HepG2 (cell line): ENCODE data around the gene TAF1B. TPM values are rescaled to one million over a fixed set of nuclear protein-coding genes. Genes with fewer than 3 reads are reported as not detected.

ENCODE experiments used
- DMTF1 ChIP-seq: sonication (generic); formaldehyde crosslinking; IDR thresholded peaks from 2 replicates; pipeline ENCODE4 v1.4.0; 2020; ENCODE audit warnings: mild to moderate bottlenecking, missing genetic modification reagents
- ESRRA ChIP-seq: sonication (generic); formaldehyde crosslinking; IDR thresholded peaks from 2 replicates; pipeline ENCODE4 v1.5.1; 2020; ENCODE audit warnings: mild to moderate bottlenecking, low read depth, missing genetic modification reagents
- GPBP1L1 ChIP-seq: sonication (generic); formaldehyde crosslinking; IDR thresholded peaks from 2 replicates; pipeline ENCODE4 v1.5.0; 2020; ENCODE audit warnings: mild to moderate bottlenecking, missing genetic modification reagents
- HDAC2 ChIP-seq: sonication (generic); formaldehyde crosslinking; IDR thresholded peaks from 2 replicates; pipeline ENCODE4 v1.4.0; 2020; ENCODE audit warnings: missing genetic modification reagents
- NFE2 ChIP-seq: sonication (generic); formaldehyde crosslinking; IDR thresholded peaks from 2 replicates; pipeline ENCODE4 v1.4.0; 2020; ENCODE audit warnings: missing genetic modification reagents
- PRDM4 ChIP-seq: sonication (generic); formaldehyde crosslinking; IDR thresholded peaks from 2 replicates; pipeline ENCODE4 v1.9.0; 2021; ENCODE audit warnings: missing genetic modification reagents, borderline replicate concordance
- REXO4 ChIP-seq: sonication (generic); formaldehyde crosslinking; IDR thresholded peaks from 2 replicates; pipeline ENCODE4 v1.8.0; 2022; ENCODE audit warnings: missing genetic modification reagents, mild to moderate bottlenecking, borderline replicate concordance
- SP4 ChIP-seq: sonication (generic); formaldehyde crosslinking; IDR thresholded peaks from 2 replicates; pipeline ENCODE4 v1.8.1; 2023; ENCODE audit warnings: mild to moderate bottlenecking, missing genetic modification reagents
- SP5 ChIP-seq: IDR thresholded peaks from 2 replicates; pipeline ENCODE4 v1.6.1; 2016; ENCODE audit warnings: low read depth, borderline replicate concordance
- ZBTB20 ChIP-seq: sonication (generic); formaldehyde crosslinking; IDR thresholded peaks from 2 replicates; pipeline ENCODE4 v1.8.1; 2023; ENCODE audit warnings: missing genetic modification reagents, low read depth, mild to moderate bottlenecking, borderline replicate concordance
- ZNF121 ChIP-seq: sonication (generic); formaldehyde crosslinking; IDR thresholded peaks from 2 replicates; pipeline ENCODE4 v1.5.0; 2020; ENCODE audit warnings: mild to moderate bottlenecking, missing genetic modification reagents
- ZNF18 ChIP-seq: sonication (generic); formaldehyde crosslinking; IDR thresholded peaks from 2 replicates; pipeline ENCODE4 v1.8.0; 2022; ENCODE audit warnings: mild to moderate bottlenecking, missing genetic modification reagents; ENCODE audit not compliant: insufficient replicate concordance
- ZNF335 ChIP-seq: sonication (generic); formaldehyde crosslinking; IDR thresholded peaks from 2 replicates; pipeline ENCODE4 v1.4.0; 2020; ENCODE audit warnings: missing genetic modification reagents
- ZNF432 ChIP-seq: sonication (generic); formaldehyde crosslinking; IDR thresholded peaks from 2 replicates; pipeline ENCODE4 v1.5.0; 2020; ENCODE audit warnings: missing genetic modification reagents, mild to moderate bottlenecking, borderline replicate concordance
- ZNF614 ChIP-seq: IDR thresholded peaks from 2 replicates; pipeline ENCODE4 v1.6.1; 2018; ENCODE audit warnings: missing biosample characterization, missing genetic modification reagents, inconsistent platforms, borderline replicate concordance
- ZNF780A ChIP-seq: sonication (generic); formaldehyde crosslinking; IDR thresholded peaks from 2 replicates; pipeline ENCODE4 v1.8.0; 2022; ENCODE audit warnings: mild to moderate bottlenecking, missing genetic modification reagents, moderate library complexity
- ZNF792 ChIP-seq: IDR thresholded peaks from 2 replicates; pipeline ENCODE4 v1.6.1; 2016
- ZUFSP ChIP-seq: sonication (generic); formaldehyde crosslinking; IDR thresholded peaks from 2 replicates; pipeline ENCODE4 v1.9.0; 2021; ENCODE audit warnings: missing genetic modification reagents, mild to moderate bottlenecking, borderline replicate concordance
- polyA plus RNA-seq, 8 experiments: library from polyadenylated mRNA; depleted of rRNA in 3 of 8; stranded (reverse) in 7 of 8; unstranded in 1 of 8; fragments of >200 nt; fragmentation: Illumina TruSeq in 4 of 8; extraction: Trizol in 4 of 8; gene quantifications; 2 replicates each; pipeline versions ENCODE4 v1.2.1 to v1.2.3, GENCODE V29; 2011 to 2016; ENCODE audit warnings: low read depth in 4 of 8, missing spikeins in 1 of 8, mixed read lengths in 1 of 8; ENCODE audit not compliant: insufficient read depth in 1 of 8
- total RNA-seq, 5 experiments: library from RNA; depleted of rRNA; stranded (reverse); fragments of >200 nt; fragmentation: Illumina TruSeq; extraction: Trizol; gene quantifications; 2 replicates each; pipeline ENCODE4 v1.2.3, GENCODE V29; 2016; ENCODE audit warnings: low read depth in 1 of 5

Gene TAF1B
- total and polyA plus RNA-seq, 2 of the 13 experiments (the other 11 are each of a cell fraction or from before 2014, with no cell fraction given): 13.3 to 27.7 TPM

- TF ChIP-seq ZNF121 (CRISPR knock-in tag): no peak
- peak; percentile 58 for TF ChIP-seq ZNF18 (CRISPR knock-in tag)
- no peak; the same call in 1 of the 2 replicates for TF ChIP-seq SP5 (CRISPR knock-in tag)
- no peak for TF ChIP-seq GPBP1L1 (CRISPR knock-in tag)
- TF ChIP-seq SP4 (CRISPR knock-in tag): no peak
- no peak for TF ChIP-seq NFE2
- no peak for TF ChIP-seq ESRRA (CRISPR knock-in tag)
- TF ChIP-seq ZNF614 (CRISPR knock-in tag): no peak
- TF ChIP-seq REXO4 (CRISPR knock-in tag): no peak
- no peak for TF ChIP-seq PRDM4 (CRISPR knock-in tag)
- TF ChIP-seq ZBTB20 (CRISPR knock-in tag): peak; percentile 54; the same call in 1 of the 2 replicates
- TF ChIP-seq DMTF1 (CRISPR knock-in tag): no peak
- TF ChIP-seq ZNF792: no peak
- TF ChIP-seq ZNF432: no peak
- peak; percentile 47 for TF ChIP-seq HDAC2
- no peak for TF ChIP-seq ZNF780A (CRISPR knock-in tag)
- TF ChIP-seq ZUFSP: no peak
- TF ChIP-seq ZNF335 (CRISPR knock-in tag): no peak
Observed at GRCh38 chr2:9800975-9801726, 42.1 kb upstream of the TAF1B start (continued).
